GM23338 (cell line): ENCODE results near the gene TMEM98.

Source experiments
- CTCF ChIP-seq, 2 experiments: fragments of 200-600 bp in 1 of 2; sonication (generic) in 1 of 2; conservative IDR thresholded peaks; 2 replicates each; pipeline versions ENCODE4 v1.5.1 to v1.6.1; 2016 to 2017; ENCODE audit warnings: antibody characterized with exemption in 2 of 2, low read depth in 2 of 2, mild to moderate bottlenecking in 2 of 2, moderate library complexity in 1 of 2
- EZH2 ChIP-seq: fragments of 200-600 bp; sonication (generic); IDR thresholded peaks from one replicate; pipeline ENCODE4 v1.8.0; 2017; ENCODE audit warnings: antibody characterized with exemption, mild to moderate bottlenecking, low read depth; ENCODE audit not compliant: unreplicated experiment
- EZH2phosphoT487 ChIP-seq: fragments of 200-600 bp; sonication (generic); IDR thresholded peaks from one replicate; pipeline ENCODE4 v1.8.1; 2018; ENCODE audit warnings: antibody characterized with exemption; ENCODE audit not compliant: unreplicated experiment
- JUNB ChIP-seq: IDR thresholded peaks from one replicate; pipeline ENCODE4 v1.6.1; 2016; ENCODE audit warnings: antibody characterized with exemption; ENCODE audit not compliant: unreplicated experiment
- POLR2AphosphoS5 ChIP-seq: IDR thresholded peaks from 2 replicates; pipeline ENCODE4 v1.6.1; 2016; ENCODE audit warnings: antibody characterized with exemption, low read depth
- STAT1 ChIP-seq: IDR thresholded peaks from one replicate; pipeline ENCODE4 v1.6.1; 2016; ENCODE audit warnings: antibody characterized with exemption; ENCODE audit not compliant: unreplicated experiment
- TF ChIP-seq, protein P1 (sequence below): IDR thresholded peaks from one replicate; pipeline ENCODE4 v1.6.1; 2018; ENCODE audit warnings: antibody characterized with exemption; ENCODE audit not compliant: unreplicated experiment

GRCh38 chr17:32879134-32879533 lies 48.8 kb upstream of the TMEM98 start:
- TF ChIP-seq CTCF (conservative IDR thresholded peaks at IDR 0.05; ENCODE audit: low read depth in 2 of 2) (no peak), EZH2phosphoT487 (no peak), JUNB (no peak), EZH2 (no peak), POLR2AphosphoS5 (no peak), STAT1 (no peak)
- TF ChIP-seq, protein P1, sequence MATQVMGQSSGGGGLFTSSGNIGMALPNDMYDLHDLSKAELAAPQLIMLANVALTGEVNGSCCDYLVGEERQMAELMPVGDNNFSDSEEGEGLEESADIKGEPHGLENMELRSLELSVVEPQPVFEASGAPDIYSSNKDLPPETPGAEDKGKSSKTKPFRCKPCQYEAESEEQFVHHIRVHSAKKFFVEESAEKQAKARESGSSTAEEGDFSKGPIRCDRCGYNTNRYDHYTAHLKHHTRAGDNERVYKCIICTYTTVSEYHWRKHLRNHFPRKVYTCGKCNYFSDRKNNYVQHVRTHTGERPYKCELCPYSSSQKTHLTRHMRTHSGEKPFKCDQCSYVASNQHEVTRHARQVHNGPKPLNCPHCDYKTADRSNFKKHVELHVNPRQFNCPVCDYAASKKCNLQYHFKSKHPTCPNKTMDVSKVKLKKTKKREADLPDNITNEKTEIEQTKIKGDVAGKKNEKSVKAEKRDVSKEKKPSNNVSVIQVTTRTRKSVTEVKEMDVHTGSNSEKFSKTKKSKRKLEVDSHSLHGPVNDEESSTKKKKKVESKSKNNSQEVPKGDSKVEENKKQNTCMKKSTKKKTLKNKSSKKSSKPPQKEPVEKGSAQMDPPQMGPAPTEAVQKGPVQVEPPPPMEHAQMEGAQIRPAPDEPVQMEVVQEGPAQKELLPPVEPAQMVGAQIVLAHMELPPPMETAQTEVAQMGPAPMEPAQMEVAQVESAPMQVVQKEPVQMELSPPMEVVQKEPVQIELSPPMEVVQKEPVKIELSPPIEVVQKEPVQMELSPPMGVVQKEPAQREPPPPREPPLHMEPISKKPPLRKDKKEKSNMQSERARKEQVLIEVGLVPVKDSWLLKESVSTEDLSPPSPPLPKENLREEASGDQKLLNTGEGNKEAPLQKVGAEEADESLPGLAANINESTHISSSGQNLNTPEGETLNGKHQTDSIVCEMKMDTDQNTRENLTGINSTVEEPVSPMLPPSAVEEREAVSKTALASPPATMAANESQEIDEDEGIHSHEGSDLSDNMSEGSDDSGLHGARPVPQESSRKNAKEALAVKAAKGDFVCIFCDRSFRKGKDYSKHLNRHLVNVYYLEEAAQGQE = no peak
